ENCODE results near the gene CD47.

CD47 gene

DNA sequence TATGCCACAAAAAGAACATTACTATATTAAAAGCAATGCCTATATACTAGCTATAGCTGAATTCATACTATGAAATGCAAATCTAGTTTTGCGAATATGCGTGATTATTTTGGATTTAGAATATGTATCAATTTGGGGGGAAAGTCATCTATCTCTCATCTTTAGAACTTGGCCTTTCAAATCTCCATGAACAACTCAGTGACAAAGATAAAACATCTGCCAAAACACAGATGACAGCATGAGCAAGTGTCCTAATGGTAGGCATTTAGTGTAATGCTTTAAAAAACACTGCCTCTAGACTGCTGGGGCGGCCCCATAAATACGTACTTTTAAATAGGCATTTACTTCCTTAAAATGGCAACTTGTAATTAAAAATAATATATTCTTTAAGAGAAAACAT lies 2.7 kb downstream of the CD47 start:
- H3K4me3 ChIP-seq (ENCODE audit: control insufficient read depth, low read depth, low read length), result no peak overlapping the region
- DNase-seq (ENCODE audit: low read depth), result no peak
- TF ChIP-seq, protein P1, sequence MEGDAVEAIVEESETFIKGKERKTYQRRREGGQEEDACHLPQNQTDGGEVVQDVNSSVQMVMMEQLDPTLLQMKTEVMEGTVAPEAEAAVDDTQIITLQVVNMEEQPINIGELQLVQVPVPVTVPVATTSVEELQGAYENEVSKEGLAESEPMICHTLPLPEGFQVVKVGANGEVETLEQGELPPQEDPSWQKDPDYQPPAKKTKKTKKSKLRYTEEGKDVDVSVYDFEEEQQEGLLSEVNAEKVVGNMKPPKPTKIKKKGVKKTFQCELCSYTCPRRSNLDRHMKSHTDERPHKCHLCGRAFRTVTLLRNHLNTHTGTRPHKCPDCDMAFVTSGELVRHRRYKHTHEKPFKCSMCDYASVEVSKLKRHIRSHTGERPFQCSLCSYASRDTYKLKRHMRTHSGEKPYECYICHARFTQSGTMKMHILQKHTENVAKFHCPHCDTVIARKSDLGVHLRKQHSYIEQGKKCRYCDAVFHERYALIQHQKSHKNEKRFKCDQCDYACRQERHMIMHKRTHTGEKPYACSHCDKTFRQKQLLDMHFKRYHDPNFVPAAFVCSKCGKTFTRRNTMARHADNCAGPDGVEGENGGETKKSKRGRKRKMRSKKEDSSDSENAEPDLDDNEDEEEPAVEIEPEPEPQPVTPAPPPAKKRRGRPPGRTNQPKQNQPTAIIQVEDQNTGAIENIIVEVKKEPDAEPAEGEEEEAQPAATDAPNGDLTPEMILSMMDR (IDR thresholded peaks at IDR 0.05; ENCODE audit: control insufficient read depth, insufficient read depth, low read depth, low read length, missing control alignments), result no peak

DNA sequence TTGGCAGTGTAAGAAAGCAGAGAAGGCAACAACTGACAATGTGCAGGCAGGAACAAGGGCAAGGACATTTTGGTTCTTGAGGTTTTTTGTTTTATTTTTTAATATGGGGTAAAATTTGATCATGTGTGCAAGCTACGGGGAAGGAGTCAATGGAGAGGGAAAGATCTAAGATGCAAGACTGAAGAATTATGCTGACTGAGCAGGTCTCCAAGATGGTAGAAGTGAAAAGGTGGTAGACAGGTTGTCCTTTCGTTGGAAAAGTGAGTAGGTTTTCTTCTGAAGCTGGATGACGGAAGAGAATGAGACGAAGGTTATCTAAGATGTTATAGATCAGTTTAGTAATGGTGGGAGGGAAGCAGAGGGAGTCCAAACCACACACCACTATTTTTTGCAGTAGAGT lies 4.2 kb downstream of the CD47 start:
- no peak for DNase-seq (ENCODE audit: low read depth)
- TF ChIP-seq, protein P1 (IDR thresholded peaks at IDR 0.05; ENCODE audit: control insufficient read depth, insufficient read depth, low read depth, low read length, missing control alignments), result no peak
- no peak overlapping the region for H3K4me3 ChIP-seq (ENCODE audit: control insufficient read depth, low read depth, low read length)

DNA sequence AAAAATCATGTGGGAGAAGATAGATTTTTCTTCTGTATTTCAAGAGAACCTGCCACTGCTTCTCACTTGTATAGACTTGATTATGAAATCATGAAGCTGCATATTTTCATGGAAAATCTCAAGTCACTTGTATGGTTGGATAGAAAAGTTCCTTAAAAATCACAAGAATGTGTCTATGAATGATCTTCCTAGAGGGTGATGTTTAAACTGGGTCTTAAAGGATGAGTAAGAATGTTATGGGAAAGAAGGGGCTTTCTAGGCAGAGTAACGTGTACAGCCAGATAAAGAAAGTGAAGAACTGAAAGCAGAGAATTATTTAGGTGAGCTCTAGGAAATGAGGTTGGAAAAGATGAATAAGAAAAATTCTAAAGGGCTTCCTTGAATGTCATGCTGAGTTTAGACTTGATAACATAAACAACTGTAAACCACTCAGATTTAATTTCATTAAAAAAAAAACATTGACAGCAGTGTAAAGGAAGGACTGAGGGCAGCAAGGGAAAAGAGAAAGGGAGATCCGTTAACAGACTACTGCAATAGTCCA lies 5.0 kb downstream of the CD47 start:
- H3K4me3 ChIP-seq (ENCODE audit: control insufficient read depth, low read depth, low read length), result no peak overlapping the region
- DNase-seq (ENCODE audit: low read depth), result no peak
- TF ChIP-seq, protein P1 (IDR thresholded peaks at IDR 0.05; ENCODE audit: control insufficient read depth, insufficient read depth, low read depth, low read length, missing control alignments), result no peak

DNA sequence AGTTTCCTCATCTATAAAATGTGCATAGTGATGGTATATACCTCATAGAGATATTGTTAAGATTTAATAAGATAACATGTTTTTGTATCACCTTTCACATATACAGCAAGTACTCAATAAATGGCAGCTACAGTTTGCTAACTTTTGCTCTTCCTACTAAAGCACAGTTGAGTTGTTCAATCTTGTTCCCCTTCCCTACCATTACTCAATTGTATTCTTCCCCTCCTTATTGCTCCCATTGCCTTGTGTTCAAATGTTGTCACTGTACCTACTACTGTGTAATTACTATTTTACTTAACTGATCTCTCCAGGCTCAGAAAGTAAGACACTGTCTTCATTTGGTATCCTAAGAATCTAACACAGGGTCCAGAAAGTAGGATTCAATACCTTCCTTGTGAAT lies 5.5 kb downstream of the CD47 start:
- TF ChIP-seq, protein P1 (IDR thresholded peaks at IDR 0.05; ENCODE audit: control insufficient read depth, insufficient read depth, low read depth, low read length, missing control alignments), result no peak
- H3K4me3 ChIP-seq (ENCODE audit: control insufficient read depth, low read depth, low read length), result no peak overlapping the region
- no peak for DNase-seq (ENCODE audit: low read depth)

DNA sequence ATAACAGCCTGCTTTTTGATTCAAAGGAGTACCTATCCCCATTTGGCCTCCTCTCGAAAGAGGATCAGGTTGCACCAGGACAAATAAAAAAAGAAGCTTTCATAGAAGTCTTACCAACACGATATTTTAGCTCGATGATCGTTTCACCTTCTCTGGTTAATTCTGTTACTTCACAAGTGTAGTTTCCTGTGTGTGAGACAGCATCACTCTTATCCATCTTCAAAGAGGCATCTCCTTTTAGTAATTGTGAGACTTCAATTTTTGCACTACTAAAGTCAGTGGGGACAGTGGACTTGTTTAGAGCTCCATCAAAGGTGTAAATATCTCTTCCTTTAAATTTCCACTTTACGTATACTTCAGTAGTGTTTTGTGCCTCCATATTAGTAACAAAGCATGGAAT lies 11.0 kb downstream of the CD47 start:
- H3K4me3 ChIP-seq (ENCODE audit: control insufficient read depth, low read depth, low read length), result no peak overlapping the region
- TF ChIP-seq, protein P1 (IDR thresholded peaks at IDR 0.05; ENCODE audit: control insufficient read depth, insufficient read depth, low read depth, low read length, missing control alignments), result no peak
- no peak for DNase-seq (ENCODE audit: low read depth)

DNA sequence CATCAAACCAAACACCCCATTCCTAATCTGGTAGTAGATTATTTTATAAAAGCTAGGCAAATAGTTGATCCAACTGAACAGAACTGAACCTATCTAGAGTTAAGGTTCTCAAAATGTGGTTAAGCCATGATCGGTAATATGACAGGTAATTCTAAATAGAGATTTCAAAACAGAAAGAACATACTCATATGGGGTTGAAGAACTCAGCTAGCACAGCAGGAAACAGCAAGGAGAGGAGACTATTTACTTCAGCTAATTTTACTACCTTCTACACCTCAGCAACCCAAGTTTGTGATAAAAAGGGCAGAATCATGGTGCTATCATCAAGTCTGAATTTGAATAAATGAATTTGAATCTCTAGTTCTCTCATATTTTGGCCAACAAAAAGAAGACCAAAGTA lies 11.8 kb downstream of the CD47 start:
- TF ChIP-seq, protein P1 (IDR thresholded peaks at IDR 0.05; ENCODE audit: control insufficient read depth, insufficient read depth, low read depth, low read length, missing control alignments), result no peak
- DNase-seq (ENCODE audit: low read depth), result no peak
- no peak overlapping the region for H3K4me3 ChIP-seq (ENCODE audit: control insufficient read depth, low read depth, low read length)

DNA sequence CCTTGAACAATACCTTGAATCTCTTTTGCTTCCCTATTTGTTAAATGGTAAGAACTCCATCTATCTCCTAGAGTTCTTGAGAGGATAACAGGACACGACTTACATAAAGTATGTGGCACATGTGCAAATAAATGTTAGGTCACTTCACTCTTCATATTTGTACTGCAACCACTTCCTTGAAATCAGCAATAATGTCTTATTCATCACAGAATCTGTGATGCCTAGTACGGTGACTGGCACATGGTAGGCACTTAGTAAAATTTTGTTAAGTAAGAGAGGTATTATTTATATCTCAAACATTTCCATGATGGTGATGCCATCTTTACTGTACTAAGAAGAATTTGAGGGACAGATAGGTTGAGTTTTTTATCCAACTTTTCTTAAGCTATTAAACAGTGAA lies 14.3 kb downstream of the CD47 start:
- no peak for DNase-seq (ENCODE audit: low read depth)
- H3K4me3 ChIP-seq (ENCODE audit: control insufficient read depth, low read depth, low read length), result no peak overlapping the region
- TF ChIP-seq, protein P1 (IDR thresholded peaks at IDR 0.05; ENCODE audit: control insufficient read depth, insufficient read depth, low read depth, low read length, missing control alignments), result no peak
